Measurements from ENCODE around the gene SCLT1. TPM values are rescaled to one million over a fixed set of nuclear protein-coding genes. Genes with fewer than 3 reads are reported as not detected.

The SCLT1 gene
- total RNA-seq, 1 donor from 2014 or later, result 14.4 TPM

DNA sequence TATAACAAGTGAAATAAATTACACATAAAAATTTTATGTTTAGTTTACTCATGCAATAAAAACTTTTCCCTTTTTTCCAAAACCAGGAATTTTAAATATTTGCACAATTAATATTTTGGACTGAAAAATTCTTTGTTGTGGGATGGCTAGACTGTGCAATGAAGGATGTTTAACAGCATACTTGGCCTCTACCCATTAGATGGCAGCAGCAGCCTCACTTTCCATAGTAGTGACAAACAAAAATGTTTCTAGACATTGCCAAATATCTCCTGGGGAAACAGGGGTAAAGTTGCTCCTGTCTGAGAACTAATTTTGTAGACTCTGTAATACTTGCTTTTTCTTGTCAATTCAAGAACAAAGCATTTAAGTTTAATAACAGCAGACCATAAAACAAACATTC, 49.8 kb downstream of the SCLT1 start:
- ATAC-seq (no peak), DNase-seq (no peak)
- H3K36me3 ChIP-seq, result no peaks in the 10 kb centered on the region
- no peaks in the 10 kb centered on the region for H3K4me1 ChIP-seq
- H3K9me3 ChIP-seq, result no peaks in the 10 kb centered on the region
- no peaks in the 10 kb centered on the region for H3K27me3 ChIP-seq
- no peak overlapping the region for H3K27ac ChIP-seq
- intact Hi-C loops (cut with DNase I), result no loop called here
- no peak for TF ChIP-seq CTCF (IDR thresholded peaks at IDR 0.05)
- H3K4me3 ChIP-seq, result no peak overlapping the region

DNA sequence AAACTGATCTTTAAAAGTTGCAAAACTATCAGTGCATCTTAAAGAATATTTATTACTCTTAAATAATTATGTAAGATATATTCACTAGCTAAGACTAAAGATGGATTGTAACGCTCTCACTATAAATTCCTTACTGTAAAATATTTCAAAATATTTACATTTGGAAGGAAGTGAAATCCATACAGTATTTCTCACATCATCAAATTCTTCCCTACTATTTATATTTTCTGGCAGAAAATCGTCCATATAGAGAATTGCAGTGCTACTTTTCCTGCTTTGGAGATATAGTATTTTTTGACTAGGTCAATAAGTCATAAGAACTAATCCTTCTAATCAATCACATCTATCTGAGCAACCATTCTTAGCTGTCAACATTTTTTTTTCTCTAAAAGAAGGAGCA, 52.9 kb downstream of the SCLT1 start:
- H3K9me3 ChIP-seq, result no peaks in the 10 kb centered on the region
- H3K36me3 ChIP-seq, result no peaks in the 10 kb centered on the region
- intact Hi-C loops (cut with DNase I), result no loop called here
- ATAC-seq, result no peak
- no peaks in the 10 kb centered on the region for H3K27me3 ChIP-seq
- DNase-seq, result no peak
- no peaks in the 10 kb centered on the region for H3K4me1 ChIP-seq
- H3K4me3 ChIP-seq, result no peak overlapping the region
- no peak overlapping the region for H3K27ac ChIP-seq
- no peak for TF ChIP-seq CTCF (IDR thresholded peaks at IDR 0.05)

- Histone ChIP-seq H3K27me3 (no peaks in the 10 kb centered on the region), H3K4me3 (no peak overlapping the region), H3K4me1 (no peaks in the 10 kb centered on the region), H3K36me3 (no peaks in the 10 kb centered on the region), H3K27ac (no peak overlapping the region), H3K9me3 (no peaks in the 10 kb centered on the region)
- DNase-seq (no peak), ATAC-seq (no peak)
- TF ChIP-seq CTCF (IDR thresholded peaks at IDR 0.05), result no peak
- intact Hi-C loops (cut with DNase I), result no loop called here
Observed at GRCh38 chr4:129037093-129037492, 56.2 kb downstream of the SCLT1 start.

DNA sequence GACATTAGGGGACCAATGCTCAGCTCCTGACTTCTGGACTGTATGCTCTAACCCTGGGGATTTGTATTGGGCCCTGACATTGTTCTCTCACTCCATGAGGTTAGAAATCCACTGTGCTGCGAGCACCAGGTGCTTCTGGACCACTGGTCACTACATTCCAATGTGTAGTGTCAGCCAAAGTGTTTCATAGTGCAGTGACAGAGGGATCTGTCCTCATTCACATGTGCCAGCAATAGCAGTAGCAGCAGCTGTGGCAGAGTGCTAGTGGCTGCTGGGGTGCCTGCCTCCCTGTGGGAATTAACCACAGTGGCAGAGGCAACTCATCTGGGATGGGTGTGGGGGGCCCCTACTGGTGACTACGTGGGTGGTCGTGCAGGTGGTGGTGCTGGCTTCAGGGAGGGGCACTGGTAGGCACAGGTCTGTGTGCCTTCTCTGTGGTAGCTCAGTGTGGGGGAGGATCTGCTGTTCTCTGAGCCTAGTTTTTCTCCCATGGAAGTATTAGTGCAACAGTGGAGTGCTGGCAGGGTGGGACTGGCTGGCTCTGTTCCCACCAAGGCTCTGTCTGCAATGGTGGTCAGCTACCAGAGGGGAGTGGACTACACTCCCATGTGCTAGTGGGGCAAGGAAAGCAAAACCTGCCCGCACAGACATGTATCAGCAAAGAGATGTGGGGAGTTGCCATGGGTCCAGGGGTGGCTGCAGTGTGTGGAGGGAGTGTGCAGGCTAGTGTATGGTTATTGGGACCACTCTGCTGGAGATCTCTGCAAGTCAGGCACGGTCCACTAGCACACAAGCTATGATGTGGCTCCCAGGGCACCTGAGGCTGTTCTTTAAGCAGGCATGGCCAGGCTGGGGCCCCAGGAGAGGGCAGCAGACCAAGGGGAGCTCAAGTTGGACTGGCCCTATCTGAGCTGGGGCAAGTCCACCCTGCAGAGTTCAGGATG, 78.5 kb downstream of the SCLT1 start:
- ATAC-seq, result peak; percentile 28
- no peaks in the 10 kb centered on the region for H3K4me1 ChIP-seq
- no peaks in the 10 kb centered on the region for H3K27me3 ChIP-seq
- no peak overlapping the region for H3K4me3 ChIP-seq
- no peak for TF ChIP-seq CTCF (IDR thresholded peaks at IDR 0.05)
- intact Hi-C loops (cut with DNase I), result no loop called here
- H3K9me3 ChIP-seq, result no peaks in the 10 kb centered on the region
- DNase-seq, result no peak
- no peak overlapping the region for H3K27ac ChIP-seq
- no peaks in the 10 kb centered on the region for H3K36me3 ChIP-seq

DNA sequence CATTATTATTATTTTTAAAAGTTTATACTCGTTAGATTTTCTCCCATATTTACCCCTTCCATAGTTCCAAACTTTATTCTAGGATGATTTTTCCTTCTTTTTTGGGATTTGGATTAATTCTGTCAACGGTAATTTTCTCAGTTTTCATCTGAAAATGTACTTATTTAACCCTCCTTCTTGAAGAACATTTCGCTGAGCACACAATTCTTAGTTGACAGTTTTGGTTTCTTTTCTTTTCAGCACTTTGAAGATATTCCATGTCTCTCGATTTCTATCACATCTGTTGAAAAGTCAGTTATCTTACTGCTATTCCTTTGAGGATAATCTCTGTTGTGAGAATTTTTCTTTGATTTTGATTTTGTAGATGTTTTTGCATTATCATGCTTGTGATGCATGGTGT, 85.2 kb downstream of the SCLT1 start:
- ATAC-seq (no peak), DNase-seq (no peak)
- no peak overlapping the region for H3K4me3 ChIP-seq
- intact Hi-C loops (cut with DNase I), result no loop called here
- no peaks in the 10 kb centered on the region for H3K36me3 ChIP-seq
- TF ChIP-seq CTCF (IDR thresholded peaks at IDR 0.05), result no peak
- no peaks in the 10 kb centered on the region for H3K4me1 ChIP-seq
- H3K27ac ChIP-seq, result no peak overlapping the region
- no peaks in the 10 kb centered on the region for H3K27me3 ChIP-seq
- peaks cover 8% of the 10 kb centered on the region for H3K9me3 ChIP-seq
